Measurements from ENCODE around the gene CFAP73.
"Not testable (repeated sequence)": the region's sequence is repeated elsewhere in the genome, so short reads cannot be mapped to it uniquely, and the experiment has no call there.

CFAP73 gene

GRCh38 chr12:113119980-113120669 is 29.4 kb upstream of the CFAP73 start:
- no peak for DNase-seq (ENCODE audit: low spot score)

- DNase-seq (ENCODE audit: low spot score), result peak; percentile 48
Observed at GRCh38 chr12:113120670-113121370, 28.7 kb upstream of the CFAP73 start.

DNA sequence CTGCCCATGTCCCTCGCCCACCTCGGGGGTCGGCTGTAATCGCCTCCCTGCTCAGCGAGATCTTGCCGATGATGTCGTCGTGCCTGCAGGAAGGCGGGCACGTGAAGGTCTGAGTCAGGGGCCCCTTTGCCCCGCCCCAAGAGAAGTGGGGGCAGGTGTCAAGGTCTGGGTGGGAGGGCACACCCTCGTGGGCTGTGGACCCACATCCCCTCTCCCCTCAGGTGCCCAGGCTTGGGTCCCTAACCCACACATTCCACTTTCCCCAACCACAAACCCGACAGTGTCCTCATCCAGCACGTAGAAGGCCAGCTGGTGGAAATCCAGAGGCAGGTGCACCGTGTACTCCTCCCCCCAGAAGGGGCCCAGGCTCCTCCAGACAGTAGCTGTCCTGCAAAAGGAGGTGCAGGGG is 21.7 kb upstream of the CFAP73 start:
- DNase-seq (ENCODE audit: low spot score), result no peak

DNA sequence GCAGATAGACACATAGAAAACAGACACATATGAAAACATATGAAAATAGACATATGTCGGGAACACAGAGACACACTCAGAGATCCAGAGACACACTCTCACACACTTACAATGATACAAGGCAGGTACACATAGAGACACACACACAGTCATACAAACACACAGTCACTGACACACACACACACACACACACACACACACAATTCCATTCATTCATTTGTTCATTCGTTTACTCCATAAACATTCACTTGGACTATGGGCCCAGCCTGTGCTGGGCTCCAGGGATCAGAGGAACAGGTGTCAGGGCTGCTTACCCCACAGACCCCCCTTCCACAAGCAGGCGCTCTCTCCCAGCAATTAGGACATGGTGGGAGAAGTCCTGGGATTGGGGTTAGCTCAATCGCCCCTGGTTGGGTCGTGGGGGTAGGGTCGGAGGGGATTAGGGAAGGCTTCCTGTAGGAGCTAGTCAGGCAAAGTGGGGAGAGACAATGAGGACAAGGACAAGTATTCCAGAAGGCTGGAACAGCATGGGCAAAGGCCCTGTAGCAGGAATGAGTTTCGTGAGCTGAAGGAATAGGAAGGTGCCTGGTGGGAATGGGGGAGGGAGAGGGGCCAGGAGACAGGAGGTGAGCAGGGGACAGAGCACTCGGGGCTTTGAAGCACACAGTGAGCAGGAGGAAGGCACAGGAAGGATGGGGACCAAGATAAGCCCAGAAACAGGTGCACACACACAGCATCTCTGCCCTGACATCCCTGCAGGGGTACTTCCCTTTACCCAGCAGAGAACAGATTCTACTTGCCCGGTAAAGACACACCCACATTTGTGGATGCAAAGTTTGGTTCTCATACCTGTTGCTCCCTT is 20.5 kb upstream of the CFAP73 start:
- DNase-seq (ENCODE audit: low spot score), result peak; percentile 86

GRCh38 chr12:113129664-113130456 is 19.7 kb upstream of the CFAP73 start:
- peak; percentile 34 for DNase-seq (ENCODE audit: low spot score)

DNA sequence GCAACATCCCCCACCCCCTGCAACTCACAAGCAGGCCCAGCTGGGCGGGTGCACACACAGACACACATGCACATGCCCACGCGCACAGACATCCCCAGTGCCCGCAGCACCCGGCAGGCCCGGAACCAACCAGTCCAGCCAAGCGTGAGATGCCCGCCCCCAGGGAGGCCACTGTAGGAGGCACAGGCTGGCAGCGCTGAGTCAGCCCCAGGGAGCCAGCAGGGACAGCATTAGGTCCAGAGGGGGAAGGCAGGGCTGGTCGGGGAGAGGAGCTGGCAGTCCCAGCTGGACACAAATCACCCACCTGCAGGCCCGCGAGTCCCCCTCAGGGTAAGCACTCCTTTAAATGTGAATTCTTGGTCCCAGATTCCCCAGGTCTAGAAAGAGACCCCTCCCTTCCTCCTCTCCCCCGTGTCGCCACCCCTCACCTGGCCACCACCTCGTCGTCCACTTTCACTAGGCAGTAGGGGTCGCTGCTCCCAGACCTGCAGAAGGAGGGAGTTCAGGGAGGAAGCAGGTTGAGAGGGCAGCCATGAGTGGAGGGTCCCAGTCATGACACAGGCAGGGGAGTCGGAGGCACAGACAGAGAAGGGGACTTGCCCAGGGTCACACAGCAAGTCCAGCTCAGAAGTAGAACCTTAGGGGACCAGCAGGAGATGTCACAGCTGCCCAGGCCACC is 18.9 kb upstream of the CFAP73 start:
- DNase-seq (ENCODE audit: low spot score), result peak; percentile 87

DNA sequence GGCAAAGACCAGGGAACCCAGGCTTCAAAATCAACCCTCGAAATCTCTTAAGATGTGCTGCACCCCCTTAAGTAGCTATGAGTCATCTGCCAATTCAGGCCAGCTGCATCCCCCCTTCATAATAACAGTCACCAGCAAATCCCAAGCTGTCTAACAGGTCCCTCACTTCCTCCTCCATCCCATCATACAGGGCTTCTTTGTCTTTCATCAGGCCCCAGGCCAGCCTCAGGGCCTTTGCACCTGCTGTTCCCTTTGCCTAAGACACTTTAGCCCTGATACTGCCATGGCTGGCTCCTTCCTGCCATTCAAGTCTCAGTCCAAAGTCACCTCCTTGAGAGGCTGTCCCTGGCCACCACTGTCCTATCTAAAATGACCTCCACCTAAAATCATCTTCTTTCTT is 18.0 kb upstream of the CFAP73 start:
- no peak for DNase-seq (ENCODE audit: low spot score)

- no peak for DNase-seq (ENCODE audit: low spot score)
Observed at GRCh38 chr12:113133036-113133435, 16.5 kb upstream of the CFAP73 start.

- no peak for DNase-seq (ENCODE audit: low spot score)
Observed at GRCh38 chr12:113133666-113134065, 15.9 kb upstream of the CFAP73 start.

- DNase-seq (ENCODE audit: low spot score), result no peak
Observed at GRCh38 chr12:113134071-113134470, 15.5 kb upstream of the CFAP73 start.

DNA sequence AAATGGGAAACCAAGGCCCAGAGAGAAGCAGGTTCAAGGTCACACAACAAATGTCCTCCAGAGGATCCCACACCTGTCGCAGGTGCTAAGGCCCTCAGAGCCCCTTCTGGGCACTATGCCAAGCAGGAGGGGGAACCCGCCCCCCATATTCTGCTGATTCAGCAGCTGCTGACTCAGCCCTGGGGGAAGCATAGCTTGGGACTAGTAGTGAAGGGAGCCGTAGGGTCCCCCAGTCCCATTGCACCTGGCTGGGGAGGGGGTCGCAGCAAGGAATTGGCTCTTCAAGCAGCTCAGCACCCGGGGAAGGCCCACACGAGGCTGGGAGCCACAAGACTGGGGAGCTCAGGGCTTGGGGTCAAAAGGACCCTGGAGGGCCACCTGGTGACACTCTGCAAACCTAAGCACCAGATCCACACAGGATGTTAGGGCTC is 15.0 kb upstream of the CFAP73 start:
- no peak for DNase-seq (ENCODE audit: low spot score)

DNA sequence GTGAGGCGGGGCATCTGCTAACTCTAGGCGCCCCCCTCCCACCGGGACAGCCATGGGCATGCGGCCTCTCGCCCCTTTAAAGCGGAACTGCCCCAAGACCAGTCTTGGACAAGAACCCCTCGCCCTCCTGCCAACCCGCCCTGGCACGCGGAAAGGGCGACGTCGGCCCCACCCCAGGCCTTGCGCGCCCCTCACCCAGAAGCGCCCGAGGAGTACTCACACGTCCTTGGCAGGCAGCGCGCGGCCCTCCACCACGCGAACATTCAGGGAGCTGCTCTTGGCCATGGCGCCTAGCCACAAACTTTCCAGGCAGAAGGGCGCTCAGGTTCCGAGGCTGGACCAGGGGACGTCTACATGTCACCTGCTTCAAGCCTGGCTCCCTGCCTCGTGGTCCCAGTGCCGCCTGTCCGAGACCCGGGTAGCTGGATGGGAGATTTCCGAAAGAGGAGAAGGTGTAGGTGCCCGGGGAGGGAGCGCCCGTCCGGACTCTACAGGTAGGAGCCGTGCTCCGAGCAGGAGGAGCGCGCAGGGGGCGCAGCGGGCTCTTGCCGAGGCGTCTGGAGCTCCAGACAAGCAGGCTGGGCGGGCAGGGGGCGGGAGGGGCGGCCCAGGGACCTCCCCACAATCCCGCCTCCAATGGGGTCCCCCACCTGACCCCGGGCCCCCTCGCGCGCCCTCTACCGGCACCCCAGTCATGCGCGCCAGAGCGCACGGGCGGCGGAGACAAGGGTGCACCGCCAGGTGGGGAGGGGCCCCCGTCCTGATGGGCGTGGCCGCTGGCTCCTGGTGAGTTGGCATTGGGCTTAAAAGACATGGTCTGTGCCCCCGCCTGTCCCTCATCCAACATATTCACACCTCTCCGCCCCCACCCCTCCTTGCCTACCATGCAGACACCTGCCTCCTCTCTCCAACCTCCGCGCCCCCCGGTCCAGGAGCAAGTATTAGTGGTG is 14.1 kb upstream of the CFAP73 start, which contains the start of gene RASAL1:
TSS of gene RASAL1 (minus strand) at position 584 of the 950 bp plus-strand sequence. CDS start at position 285, 299 bp downstream.
- peak; percentile 95 for DNase-seq (ENCODE audit: low spot score)

GRCh38 chr12:113136128-113136989 is 13.2 kb upstream of the CFAP73 start:
- DNase-seq (ENCODE audit: low spot score), result peak; percentile 55

DNA sequence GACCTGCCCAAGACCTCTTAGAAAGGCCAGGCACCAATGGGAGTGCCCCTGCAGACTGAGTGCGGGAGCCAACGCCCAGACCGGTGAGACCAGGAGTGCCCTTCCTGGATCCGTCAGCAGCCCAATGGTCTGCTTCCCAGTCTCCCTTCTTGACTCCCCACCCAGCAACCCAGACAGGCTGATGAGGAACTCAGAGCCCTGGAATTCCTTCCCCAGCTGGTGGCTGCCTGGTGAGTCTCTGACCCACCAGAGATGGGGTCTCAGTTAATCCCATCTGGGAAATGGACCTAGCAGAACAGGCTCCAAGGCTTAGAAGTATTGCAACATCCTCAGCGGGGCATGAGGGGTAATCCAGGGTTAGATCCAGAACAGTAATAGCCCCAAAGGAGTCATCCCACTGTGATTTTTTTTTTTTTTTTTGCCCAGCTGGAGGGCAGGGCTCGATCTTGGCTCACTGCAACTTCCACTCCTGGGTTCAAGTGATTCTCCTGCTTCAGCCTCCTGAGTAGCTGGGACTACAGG is 12.5 kb upstream of the CFAP73 start:
- no peak for DNase-seq (ENCODE audit: low spot score)

GRCh38 chr12:113137861-113138783 is 11.4 kb upstream of the CFAP73 start:
- no peak for DNase-seq (ENCODE audit: low spot score)

GRCh38 chr12:113138826-113139225 is 10.7 kb upstream of the CFAP73 start:
- no peak for DNase-seq (ENCODE audit: low spot score)

DNA sequence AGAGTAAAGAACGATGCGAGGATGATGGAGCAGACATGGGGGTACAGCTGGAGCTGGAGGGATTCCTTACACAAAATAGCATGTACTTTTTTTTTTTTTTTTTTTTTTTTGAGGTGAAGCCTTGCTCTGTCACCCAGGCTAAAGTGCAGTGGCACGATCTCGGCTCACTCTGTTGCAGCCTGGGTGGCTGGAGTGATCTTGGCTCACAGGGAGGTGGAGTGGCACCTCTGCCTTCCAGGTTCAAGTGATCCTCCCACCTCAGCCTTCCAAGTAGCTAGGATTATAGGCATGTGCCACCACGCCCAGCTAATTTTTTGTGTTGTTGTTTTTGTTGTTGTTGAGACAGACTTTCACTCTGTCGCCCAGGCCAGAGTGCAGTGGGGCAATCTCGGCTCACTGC is 8.8 kb upstream of the CFAP73 start:
- DNase-seq (ENCODE audit: low spot score), result no peak

DNA sequence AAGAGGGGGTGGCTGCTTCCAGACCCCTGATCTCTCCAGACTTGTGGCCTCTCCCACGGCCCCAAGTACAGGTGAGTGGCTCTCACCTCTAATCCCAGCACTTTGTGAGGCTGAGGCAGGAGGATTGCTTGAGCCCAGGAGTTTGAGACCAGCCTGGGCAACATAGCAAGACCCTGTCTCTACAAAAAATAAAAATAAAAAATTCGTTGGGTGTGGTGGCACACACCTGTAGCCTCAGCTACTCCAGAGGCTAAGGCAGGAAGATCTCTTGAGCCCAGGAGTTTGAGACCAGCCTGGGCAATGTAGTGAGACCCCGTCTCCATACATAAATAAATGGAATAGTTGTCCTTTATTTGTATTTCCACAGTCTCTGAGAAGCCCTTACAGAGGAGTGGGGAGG is 7.8 kb upstream of the CFAP73 start:
- DNase-seq (ENCODE audit: low spot score), result not testable (repeated sequence)

All from germinal center (tissue), 1 donor.